Natural killer cell (primary cell): ENCODE results near the gene COL27A1. TPM values are rescaled to one million over a fixed set of nuclear protein-coding genes. Genes with fewer than 3 reads are reported as not detected.
"Not testable (repeated sequence)": the region's sequence is repeated elsewhere in the genome, so short reads cannot be mapped to it uniquely, and the experiment has no call there.

Experiments used
- ATAC-seq, 3 donors: fragments of 150-1000 bp in 2 of 3; fragments of 200-7000 bp in 1 of 3; cut with Tn5 transposase; 1 replicate in 1 of 3; 2 replicates in 2 of 3; pipeline ENCODE4 v1.10.0; 2021; ENCODE audit warnings: mild to moderate bottlenecking in 2 of 3, moderate library complexity in 2 of 3
- DNase-seq, 2 donors: peaks; one replicate each; pipeline versions ENCODE4 v3.0.0 to v3.0.0-alpha.2; 2013 to 2021; ENCODE audit warnings: mixed read lengths in 1 of 2
- H3K27ac ChIP-seq: one replicate; pipeline ENCODE4 v1.5.1; 2013; ENCODE audit warnings: mild to moderate bottlenecking, low read length
- H3K27me3 ChIP-seq: one replicate; pipeline ENCODE4 v1.6.1; 2013; ENCODE audit warnings: low read length; ENCODE audit not compliant: control insufficient read depth, insufficient read depth
- H3K36me3 ChIP-seq: one replicate; pipeline ENCODE4 v1.6.1; 2013; ENCODE audit warnings: low read length; ENCODE audit not compliant: control insufficient read depth, insufficient read depth
- H3K4me1 ChIP-seq: one replicate; pipeline ENCODE4 v1.6.1; 2013; ENCODE audit warnings: low read length; ENCODE audit not compliant: control insufficient read depth, insufficient read depth
- H3K4me3 ChIP-seq: one replicate; pipeline ENCODE4 v1.5.1; 2013; ENCODE audit warnings: low read length
- H3K9me3 ChIP-seq: one replicate; pipeline ENCODE4 v1.6.1; 2013; ENCODE audit warnings: low read length; ENCODE audit not compliant: control insufficient read depth, insufficient read depth
- H3K27ac Mint-ChIP-seq, 2 donors: one replicate each; pipeline ENCODE4 v1.8.0; 2022; ENCODE audit warnings: mild to moderate bottlenecking in 2 of 2, mixed read lengths in 2 of 2, moderate library complexity in 1 of 2
- H3K27me3 Mint-ChIP-seq, 2 donors: one replicate each; pipeline ENCODE4 v1.8.0; 2022; ENCODE audit warnings: low read depth in 2 of 2, mixed read lengths in 2 of 2
- H3K36me3 Mint-ChIP-seq: one replicate; pipeline ENCODE4 v1.8.0; 2022; ENCODE audit warnings: mixed read lengths
- H3K4me1 Mint-ChIP-seq, 2 donors: one replicate each; pipeline ENCODE4 v1.8.0; 2022; ENCODE audit warnings: mixed read lengths in 2 of 2
- H3K4me3 Mint-ChIP-seq: one replicate; pipeline ENCODE4 v1.8.0; 2022; ENCODE audit warnings: mild to moderate bottlenecking, moderate library complexity, mixed read lengths
- H3K9me3 Mint-ChIP-seq, 2 donors: one replicate each; pipeline ENCODE4 v1.8.0; 2022; ENCODE audit warnings: mixed read lengths in 2 of 2
- WGBS: methylation state at CpG from one replicate; pipeline ENCODE4 v1.1.7; 2013; ENCODE audit warnings: missing lambda C conversion rate; ENCODE audit not compliant: insufficient coverage; 5-methylcytosine and 5-hydroxymethylcytosine counted together
- intact Hi-C: fragments of 100-400 bp; cut with micrococcal nuclease; formaldehyde crosslinking; loops from one replicate; pipeline ENCODE4 v1.14.2; 2022
- total RNA-seq, 4 donors: library from RNA; stranded (reverse); fragments of 120-200 nt in 1 of 4; gene quantifications; one replicate each; pipeline versions ENCODE4 v1.2.3 to v1.2.4, GENCODE V29; 2013 to 2022
- TF ChIP-seq, protein P1 (sequence below): fragments of 200-600 bp; IDR thresholded peaks from one replicate; pipeline ENCODE4 v1.8.0; 2022; ENCODE audit warnings: antibody characterized with exemption

The COL27A1 gene
- total RNA-seq, 3 donors from 2014 or later (not counting 1 experiment from before 2014, with no cell fraction given), result not detected

DNA sequence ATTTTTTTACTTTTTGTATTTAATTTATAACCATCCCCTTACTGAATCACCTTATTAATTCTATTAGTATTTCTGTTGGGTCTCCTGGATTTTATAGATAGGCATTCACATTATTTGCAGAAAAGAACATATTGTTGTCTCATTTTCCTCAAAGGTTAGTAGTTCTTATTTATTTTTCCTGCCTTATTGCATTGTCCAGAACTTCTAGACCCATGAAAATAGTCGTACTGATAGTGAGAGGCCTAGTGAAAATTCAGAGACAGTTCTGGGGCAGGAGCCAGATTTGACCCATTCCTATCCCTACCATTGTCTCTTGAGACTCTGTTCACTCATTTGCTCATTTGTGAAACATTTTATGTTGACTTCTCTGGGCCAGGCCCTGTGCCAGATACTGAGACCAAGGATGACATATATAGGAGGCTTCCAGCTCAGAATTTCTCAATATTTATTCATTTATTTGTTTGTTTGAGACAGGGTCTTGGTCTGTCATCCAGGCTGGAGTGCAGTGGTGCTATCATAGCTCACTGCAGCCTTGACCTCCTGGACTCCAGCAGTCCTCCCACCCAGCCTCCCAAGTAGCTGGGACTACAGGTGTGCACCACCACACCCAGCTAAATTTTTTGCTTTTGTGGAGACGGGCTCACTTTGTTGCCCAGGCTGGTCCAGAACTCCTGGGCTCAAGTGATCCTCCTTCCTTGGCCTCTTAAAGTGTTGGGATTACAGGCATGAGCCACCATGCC is 34.7 kb downstream of the COL27A1 start:
- Mint-ChIP-seq H3K4me3 (no peak overlapping the region), H3K9me3 (no peaks in the 10 kb centered on the region), H3K36me3 (no peaks in the 10 kb centered on the region), H3K27me3 (peaks cover 7 to 13% of the 10 kb centered on the region in 2 donors), H3K27ac (no peak overlapping the region), H3K4me1 (no peaks in the 10 kb centered on the region)
- WGBS, result 91% methylated on average over 2 of the region's 2 CpGs
- TF ChIP-seq, protein P1, sequence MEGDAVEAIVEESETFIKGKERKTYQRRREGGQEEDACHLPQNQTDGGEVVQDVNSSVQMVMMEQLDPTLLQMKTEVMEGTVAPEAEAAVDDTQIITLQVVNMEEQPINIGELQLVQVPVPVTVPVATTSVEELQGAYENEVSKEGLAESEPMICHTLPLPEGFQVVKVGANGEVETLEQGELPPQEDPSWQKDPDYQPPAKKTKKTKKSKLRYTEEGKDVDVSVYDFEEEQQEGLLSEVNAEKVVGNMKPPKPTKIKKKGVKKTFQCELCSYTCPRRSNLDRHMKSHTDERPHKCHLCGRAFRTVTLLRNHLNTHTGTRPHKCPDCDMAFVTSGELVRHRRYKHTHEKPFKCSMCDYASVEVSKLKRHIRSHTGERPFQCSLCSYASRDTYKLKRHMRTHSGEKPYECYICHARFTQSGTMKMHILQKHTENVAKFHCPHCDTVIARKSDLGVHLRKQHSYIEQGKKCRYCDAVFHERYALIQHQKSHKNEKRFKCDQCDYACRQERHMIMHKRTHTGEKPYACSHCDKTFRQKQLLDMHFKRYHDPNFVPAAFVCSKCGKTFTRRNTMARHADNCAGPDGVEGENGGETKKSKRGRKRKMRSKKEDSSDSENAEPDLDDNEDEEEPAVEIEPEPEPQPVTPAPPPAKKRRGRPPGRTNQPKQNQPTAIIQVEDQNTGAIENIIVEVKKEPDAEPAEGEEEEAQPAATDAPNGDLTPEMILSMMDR, result no peak
- DNase-seq, result no peak
- Histone ChIP-seq H3K4me1 (no peaks in the 10 kb centered on the region), H3K27me3 (no peaks in the 10 kb centered on the region), H3K36me3 (no peaks in the 10 kb centered on the region), H3K4me3 (no peak overlapping the region), H3K9me3 (peaks cover 7% of the 10 kb centered on the region), H3K27ac (no peak overlapping the region)
- ATAC-seq, result no peak
- intact Hi-C loops, result no loop called here

DNA sequence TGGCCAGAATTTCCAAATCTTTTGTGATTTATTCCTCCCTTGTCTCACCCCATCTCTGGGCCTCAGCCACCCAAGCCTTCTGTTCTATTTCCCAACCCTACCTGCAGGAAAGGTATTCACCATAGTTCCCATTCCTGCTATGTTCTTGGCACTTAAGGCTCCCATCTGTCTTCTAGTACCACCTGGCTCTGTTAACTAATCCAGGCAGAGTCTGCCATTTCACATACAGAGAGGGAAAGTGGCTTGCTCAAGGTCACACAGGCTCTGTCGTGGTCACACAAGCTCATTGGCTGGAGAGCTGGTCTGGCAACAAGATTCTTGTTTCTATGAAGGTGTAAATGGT is 35.2 kb downstream of the COL27A1 start:
- Mint-ChIP-seq H3K36me3 (no peaks in the 10 kb centered on the region), H3K27me3 (peaks cover 7 to 13% of the 10 kb centered on the region in 2 donors), H3K4me1 (no peaks in the 10 kb centered on the region), H3K27ac (no peak overlapping the region), H3K9me3 (no peaks in the 10 kb centered on the region), H3K4me3 (no peak overlapping the region)
- no peak for DNase-seq
- 74% methylated on average over 1 of the region's 1 CpG for WGBS
- no peak overlapping the region for H3K4me3 ChIP-seq
- H3K27ac ChIP-seq, result no peak overlapping the region
- peaks cover 7% of the 10 kb centered on the region for H3K9me3 ChIP-seq
- intact Hi-C loops, result no loop called here
- no peaks in the 10 kb centered on the region for H3K27me3 ChIP-seq
- no peaks in the 10 kb centered on the region for H3K36me3 ChIP-seq
- TF ChIP-seq, protein P1, result no peak
- no peak for ATAC-seq
- no peaks in the 10 kb centered on the region for H3K4me1 ChIP-seq

DNA sequence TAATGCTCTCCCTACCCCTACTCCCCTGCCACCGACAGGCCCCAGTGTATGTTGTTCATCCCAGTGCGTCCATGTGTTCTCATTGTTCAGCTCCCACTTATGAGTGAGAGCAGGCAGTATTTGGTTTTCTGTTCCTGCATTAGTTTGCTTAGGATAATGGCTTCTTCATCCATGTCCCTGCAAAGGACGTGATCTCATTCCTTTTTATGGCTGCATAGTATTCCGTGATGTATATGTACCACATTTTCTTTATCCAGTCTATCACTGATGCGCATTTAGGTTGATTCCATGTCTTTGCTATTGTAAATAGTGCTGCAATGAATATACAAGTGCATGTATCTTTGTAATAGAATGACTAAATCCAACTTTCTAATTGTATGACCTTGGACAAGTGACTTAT is 36.1 kb downstream of the COL27A1 start:
- DNase-seq, H3K4me1 ChIP-seq, H3K9me3 Mint-ChIP-seq, H3K4me3 ChIP-seq, H3K36me3 ChIP-seq, H3K4me3 Mint-ChIP-seq, H3K9me3 ChIP-seq, H3K27me3 ChIP-seq, H3K4me1 Mint-ChIP-seq, ATAC-seq, H3K36me3 Mint-ChIP-seq, H3K27ac ChIP-seq, H3K27ac Mint-ChIP-seq, intact Hi-C loops: not testable (repeated sequence)
- peaks cover 7 to 13% of the 10 kb centered on the region in 2 donors for H3K27me3 Mint-ChIP-seq
- 92% methylated on average over 4 of the region's 5 CpGs for WGBS

DNA sequence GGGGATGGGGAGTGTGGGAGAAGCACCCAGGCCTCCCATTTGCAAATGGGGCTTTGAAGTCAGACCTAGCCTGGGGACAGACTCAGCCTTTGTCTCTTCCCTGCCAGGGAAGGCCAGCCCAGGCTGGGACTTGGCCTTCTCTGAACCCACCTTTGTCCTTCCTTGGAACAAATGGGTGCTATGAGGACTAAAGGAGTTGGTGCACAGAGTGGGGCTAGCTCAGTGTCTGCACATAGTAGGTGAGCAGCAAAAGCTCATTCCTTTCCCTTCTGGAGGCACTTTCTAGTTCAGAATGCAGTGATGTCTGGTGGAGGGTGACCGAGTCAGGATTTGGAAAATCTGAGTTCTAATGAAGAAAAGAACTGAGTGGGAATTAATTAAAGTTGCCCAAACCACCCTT is 37.2 kb downstream of the COL27A1 start:
- H3K4me1 ChIP-seq, result no peaks in the 10 kb centered on the region
- intact Hi-C loops, result no loop called here
- H3K36me3 Mint-ChIP-seq, result no peaks in the 10 kb centered on the region
- no peaks in the 10 kb centered on the region for H3K9me3 Mint-ChIP-seq
- peaks cover 7% of the 10 kb centered on the region for H3K9me3 ChIP-seq
- no peaks in the 10 kb centered on the region for H3K4me1 Mint-ChIP-seq
- TF ChIP-seq, protein P1, result no peak
- H3K36me3 ChIP-seq, result no peaks in the 10 kb centered on the region
- ATAC-seq (no peak), DNase-seq (no peak)
- no peak overlapping the region for H3K4me3 ChIP-seq
- H3K27ac Mint-ChIP-seq, result no peak overlapping the region
- H3K27me3 ChIP-seq, result no peaks in the 10 kb centered on the region
- no peak overlapping the region for H3K4me3 Mint-ChIP-seq
- WGBS, result no CpG with 5 or more reads among the region's 1 CpG
- H3K27me3 Mint-ChIP-seq, result peaks cover 7 to 13% of the 10 kb centered on the region in 2 donors
- no peak overlapping the region for H3K27ac ChIP-seq
